Gastrocnemius medialis (tissue), 4 donors: ENCODE results near the gene KIAA1614.

ENCODE experiments used
- CTCF ChIP-seq, 5 experiments: fragments of 450-650 bp in 3 of 5; fragments of 200-600 bp in 2 of 5; sonication (generic) in 2 of 5; IDR thresholded peaks in 4 of 5; conservative IDR thresholded peaks in 1 of 5; 1 replicate in 4 of 5; 2 replicates in 1 of 5; pipeline ENCODE4 v1.5.1; 2016 to 2019; ENCODE audit warnings: antibody characterized with exemption in 5 of 5, mild to moderate bottlenecking in 3 of 5, moderate library complexity in 3 of 5
- POLR2A ChIP-seq, 2 donors: fragments of 450-650 bp; IDR thresholded peaks; one replicate each; pipeline ENCODE4 v1.6.1; 2017; ENCODE audit warnings: antibody characterized with exemption in 2 of 2, mild to moderate bottlenecking in 2 of 2, moderate library complexity in 2 of 2

GRCh38 chr1:180908074-180908765 is 4.5 kb upstream of the KIAA1614 start:
- no peak for TF ChIP-seq CTCF (IDR thresholded peaks at IDR 0.05 in 4 of 5, conservative IDR thresholded peaks at IDR 0.05 in 1 of 5)
- no peak for TF ChIP-seq POLR2A (IDR thresholded peaks at IDR 0.05)
